Upper lobe of left lung (tissue), 4 donors: ENCODE data around the gene SLC7A10.

Source experiments
- CTCF ChIP-seq, 6 experiments: fragments of 450-650 bp in 4 of 6; fragments of 200-600 bp in 2 of 6; sonication (generic) in 2 of 6; IDR thresholded peaks; one replicate each; pipeline ENCODE4 v1.5.1; 2016 to 2019; ENCODE audit warnings: antibody characterized with exemption in 6 of 6
- EP300 ChIP-seq, 4 donors: sonication (generic); formaldehyde crosslinking; IDR thresholded peaks; one replicate each; pipeline ENCODE4 v1.5.1; 2017; ENCODE audit warnings: antibody characterized with exemption in 4 of 4, control low read depth in 2 of 4
- POLR2A ChIP-seq, 4 donors: fragments of 450-650 bp; IDR thresholded peaks; one replicate each; pipeline ENCODE4 v1.5.1; 2016 to 2017; ENCODE audit warnings: antibody characterized with exemption in 4 of 4, mild to moderate bottlenecking in 2 of 4
- POLR2AphosphoS5 ChIP-seq, 2 donors: sonication (generic); formaldehyde crosslinking; IDR thresholded peaks; one replicate each; pipeline ENCODE4 v1.5.1; 2017; ENCODE audit warnings: antibody characterized with exemption in 2 of 2

- TF ChIP-seq CTCF (IDR thresholded peaks at IDR 0.05) = no peak
- no peak for TF ChIP-seq EP300 (IDR thresholded peaks at IDR 0.05)
- TF ChIP-seq POLR2AphosphoS5 (IDR thresholded peaks at IDR 0.05) = no peak
- no peak for TF ChIP-seq POLR2A (IDR thresholded peaks at IDR 0.05)
Observed at GRCh38 chr19:33208371-33208895, 17.2 kb downstream of the SLC7A10 start.
